Myocyte (in vitro differentiated cells): ENCODE measurements around the gene POU3F4. TPM values are rescaled to one million over a fixed set of nuclear protein-coding genes. Genes with fewer than 3 reads are reported as not detected.

Experiments
- DNase-seq: peaks from one replicate; pipeline ENCODE4 v3.0.0-alpha.2; 2012; ENCODE audit warnings: low read depth
- polyA plus RNA-seq: library from polyadenylated mRNA; unstranded; fragments of >200 nt; gene quantifications from one replicate; pipeline ENCODE4 v1.2.1, GENCODE V29; 2012; ENCODE audit warnings: missing spikeins
- total RNA-seq: library from RNA; depleted of rRNA; stranded (reverse); fragments of >200 nt; gene quantifications from 2 replicates; pipeline ENCODE4 v1.2.3, GENCODE V29; 2014

POU3F4 gene
- not detected in 2 replicates for total RNA-seq
- not detected for polyA plus RNA-seq

- DNase-seq: no peak
These were observed at the start of gene POU3F4 for GRCh38 chrX:83508006-83508405. Gene POU3F4 (plus strand): TSS chrX:83508290. CDS start chrX:83508325, 35 bp downstream.

DNA sequence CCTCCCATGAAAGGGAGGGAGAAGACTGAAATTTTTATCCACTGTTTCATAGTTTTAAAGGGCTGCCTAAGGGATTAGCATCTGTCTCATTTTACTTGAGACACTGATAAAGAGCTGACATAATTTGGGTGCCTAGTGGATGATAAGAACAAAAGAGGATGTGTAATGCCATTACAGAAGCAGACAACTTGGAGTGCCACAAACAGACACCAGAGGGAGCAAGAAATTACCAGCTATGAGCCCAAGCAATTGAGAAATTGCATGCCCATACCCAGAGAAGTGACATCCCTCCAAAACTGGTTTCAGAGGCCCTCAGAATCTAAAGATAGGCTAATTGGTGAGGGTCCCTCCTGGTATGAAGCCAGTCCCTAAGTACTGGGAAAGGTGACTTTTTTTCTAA lies 38.5 kb upstream of the POU3F4 start:
- DNase-seq: no peak

DNA sequence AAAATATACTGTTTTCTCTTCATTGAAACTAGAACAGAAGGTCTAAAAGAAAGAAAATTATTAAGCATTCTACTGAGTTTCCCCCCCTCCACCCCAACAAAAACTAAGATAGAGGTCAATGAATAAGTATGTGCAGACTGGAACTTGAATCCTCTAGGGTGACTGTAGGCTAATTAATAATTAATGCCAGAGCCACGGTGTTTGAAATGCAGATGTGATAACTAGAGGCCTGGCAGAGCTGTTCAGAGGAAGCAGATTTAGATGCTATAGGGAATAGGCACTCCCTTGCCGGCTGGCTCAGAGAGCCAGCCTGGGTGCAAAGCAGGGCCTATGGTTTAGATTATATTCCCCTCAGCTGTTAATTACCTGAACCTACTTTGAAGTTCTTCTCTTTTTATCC lies 12.2 kb upstream of the POU3F4 start:
- DNase-seq: no peak

- no peak for DNase-seq
These were observed 7.1 kb upstream of the POU3F4 start for GRCh38 chrX:83501003-83501402.

GRCh38 chrX:83501530-83501929 lies 6.6 kb upstream of the POU3F4 start:
- DNase-seq: no peak

DNA sequence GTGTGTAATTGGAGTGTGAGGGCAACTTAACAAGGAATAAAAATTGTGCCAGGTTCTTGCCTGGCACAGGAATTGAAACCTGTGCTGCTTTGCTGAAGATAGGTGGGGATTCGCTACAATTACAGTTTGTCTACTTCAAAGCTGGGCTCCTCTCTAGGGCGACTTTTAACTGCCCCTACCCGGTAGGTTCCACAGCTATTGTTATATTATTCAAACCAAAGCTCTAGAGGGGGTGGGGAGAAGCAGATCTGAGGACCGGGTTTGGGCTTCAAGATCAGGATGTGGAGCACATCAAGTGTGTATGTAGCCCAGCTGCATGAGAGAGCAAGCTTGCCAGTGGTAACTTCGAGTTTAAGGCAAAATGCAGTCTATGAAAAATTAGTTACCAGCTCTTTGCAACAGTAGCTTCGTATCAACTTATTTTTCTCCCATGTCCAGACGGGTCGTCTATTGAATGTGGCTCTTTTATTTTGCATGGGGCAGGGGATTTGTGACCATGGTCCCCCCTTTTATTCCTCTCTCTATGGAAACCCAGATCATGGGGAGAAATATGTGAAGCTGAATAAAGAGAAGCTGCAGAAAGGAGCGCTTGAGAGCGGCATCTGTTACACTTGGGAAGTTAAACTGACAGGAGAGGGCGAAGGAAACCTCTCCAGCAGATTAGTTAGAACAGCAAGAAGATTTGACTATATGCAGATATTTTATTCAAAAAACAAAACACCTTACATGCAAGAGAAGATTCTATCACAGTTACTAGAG lies 3.2 kb upstream of the POU3F4 start:
- DNase-seq: no peak

GRCh38 chrX:83508526-83509253 lies 600 bp downstream of the POU3F4 start:
- DNase-seq: no peak

DNA sequence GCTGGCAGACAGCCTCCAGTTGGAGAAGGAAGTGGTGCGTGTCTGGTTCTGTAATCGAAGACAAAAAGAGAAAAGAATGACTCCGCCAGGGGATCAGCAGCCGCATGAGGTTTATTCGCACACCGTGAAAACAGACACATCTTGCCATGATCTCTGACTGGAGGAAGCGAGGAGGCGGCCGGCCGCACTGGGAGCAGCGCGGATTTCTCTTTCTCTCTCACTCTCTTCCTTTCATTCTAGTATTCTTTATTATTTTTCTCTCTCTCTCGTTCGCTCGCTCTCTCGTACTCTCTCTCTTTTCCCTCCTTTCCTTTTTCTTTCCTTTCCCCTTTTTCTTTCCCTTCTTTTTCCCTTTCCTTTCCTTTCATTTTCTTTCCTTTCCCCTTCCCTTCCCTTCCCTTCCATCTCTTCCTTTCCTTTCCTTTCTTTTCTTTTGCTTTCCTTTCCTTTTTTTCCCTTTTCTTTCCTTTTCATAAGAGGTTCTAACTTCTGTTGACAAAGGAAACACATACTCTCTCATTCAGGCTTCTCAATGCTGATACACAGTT lies 1.2 kb downstream of the POU3F4 start:
- no peak for DNase-seq

DNA sequence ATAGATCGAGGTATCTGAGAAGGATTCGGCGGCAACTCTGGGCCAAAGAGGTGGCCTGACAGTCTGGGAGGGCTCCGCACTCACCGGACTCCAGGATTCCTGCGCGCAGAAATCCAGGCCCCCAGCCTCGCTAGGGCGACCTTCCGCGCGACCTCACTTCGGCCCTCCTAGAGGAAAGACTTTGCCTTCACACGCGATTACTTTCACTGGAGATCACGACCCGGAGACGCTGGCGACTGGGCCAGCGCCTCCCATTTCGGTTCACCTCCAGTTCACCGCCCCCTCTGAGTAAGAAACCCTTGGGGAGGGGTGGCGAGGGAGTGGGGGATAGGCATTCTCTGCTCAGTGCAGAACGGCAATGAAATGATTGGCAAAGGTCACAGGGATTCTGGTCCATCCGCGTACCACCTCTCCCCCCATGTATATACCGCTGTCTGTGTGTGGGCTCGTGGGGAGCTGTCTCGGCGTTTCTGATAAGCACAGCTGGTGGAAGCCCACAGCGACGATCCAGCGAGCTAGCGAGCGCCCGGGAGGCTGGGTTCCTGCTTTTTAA lies 2.5 kb downstream of the POU3F4 start:
- no peak for DNase-seq

- DNase-seq: peak; percentile 16
These were observed 3.1 kb downstream of the POU3F4 start for GRCh38 chrX:83511208-83511607.

DNA sequence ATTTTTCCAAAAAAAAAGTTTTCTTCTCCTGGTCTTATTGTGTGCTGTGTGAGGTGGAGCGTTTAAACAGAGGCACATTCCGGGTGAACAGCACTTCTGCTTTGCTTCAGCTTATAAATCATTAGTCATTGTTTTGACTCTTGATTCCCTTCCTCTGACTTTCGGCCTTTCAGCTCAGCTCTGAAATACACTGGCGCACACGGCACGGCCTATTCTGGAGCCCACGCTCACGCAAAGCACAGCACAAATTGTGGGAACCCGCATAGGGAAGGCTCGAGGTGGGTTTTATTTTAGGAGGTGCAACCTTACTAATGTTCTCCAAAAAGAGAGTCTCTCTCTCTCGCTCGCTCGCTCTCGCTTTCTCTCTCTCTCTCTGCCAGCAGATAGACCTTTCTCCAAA lies 4.0 kb downstream of the POU3F4 start:
- DNase-seq: no peak

DNA sequence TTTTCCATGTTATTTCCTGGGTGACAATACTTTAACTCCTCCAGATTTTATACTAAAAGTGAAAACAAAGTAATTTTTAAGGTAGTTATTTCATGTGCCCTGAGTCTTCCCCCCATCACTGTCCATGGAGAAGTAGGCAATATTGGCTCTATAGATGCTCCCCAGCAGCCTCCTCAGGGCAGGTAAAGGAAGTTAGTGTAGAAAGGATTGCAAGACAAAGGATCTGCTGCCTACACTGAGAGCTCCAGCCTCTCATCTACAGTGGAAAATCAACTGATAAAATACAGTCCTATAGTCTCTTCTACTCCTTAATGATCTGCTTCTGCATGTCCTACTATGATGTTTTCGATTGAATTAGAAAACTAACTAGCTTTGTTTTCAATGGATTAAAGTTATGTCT lies 8.5 kb downstream of the POU3F4 start:
- DNase-seq: no peak

DNA sequence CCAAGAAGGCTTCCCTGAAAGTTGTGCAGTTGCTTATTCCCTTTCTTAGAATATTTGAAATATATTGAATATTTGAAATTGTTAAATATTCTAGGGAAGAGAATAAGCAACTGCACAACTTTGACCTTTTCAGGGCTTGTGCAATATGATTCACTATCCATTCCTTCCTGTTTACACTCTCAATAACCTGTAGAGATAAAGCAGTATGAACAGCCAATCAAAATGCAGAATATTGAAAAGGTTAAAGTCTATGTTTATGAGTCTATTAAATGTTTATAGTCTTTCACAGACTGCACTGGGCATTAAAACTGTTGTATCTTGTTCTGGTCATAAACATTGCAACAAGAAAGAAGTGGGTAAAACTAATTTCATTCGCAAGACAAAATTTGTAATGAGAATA lies 13.8 kb downstream of the POU3F4 start:
- no peak for DNase-seq

GRCh38 chrX:83529950-83530349 lies 21.9 kb downstream of the POU3F4 start:
- no peak for DNase-seq

DNA sequence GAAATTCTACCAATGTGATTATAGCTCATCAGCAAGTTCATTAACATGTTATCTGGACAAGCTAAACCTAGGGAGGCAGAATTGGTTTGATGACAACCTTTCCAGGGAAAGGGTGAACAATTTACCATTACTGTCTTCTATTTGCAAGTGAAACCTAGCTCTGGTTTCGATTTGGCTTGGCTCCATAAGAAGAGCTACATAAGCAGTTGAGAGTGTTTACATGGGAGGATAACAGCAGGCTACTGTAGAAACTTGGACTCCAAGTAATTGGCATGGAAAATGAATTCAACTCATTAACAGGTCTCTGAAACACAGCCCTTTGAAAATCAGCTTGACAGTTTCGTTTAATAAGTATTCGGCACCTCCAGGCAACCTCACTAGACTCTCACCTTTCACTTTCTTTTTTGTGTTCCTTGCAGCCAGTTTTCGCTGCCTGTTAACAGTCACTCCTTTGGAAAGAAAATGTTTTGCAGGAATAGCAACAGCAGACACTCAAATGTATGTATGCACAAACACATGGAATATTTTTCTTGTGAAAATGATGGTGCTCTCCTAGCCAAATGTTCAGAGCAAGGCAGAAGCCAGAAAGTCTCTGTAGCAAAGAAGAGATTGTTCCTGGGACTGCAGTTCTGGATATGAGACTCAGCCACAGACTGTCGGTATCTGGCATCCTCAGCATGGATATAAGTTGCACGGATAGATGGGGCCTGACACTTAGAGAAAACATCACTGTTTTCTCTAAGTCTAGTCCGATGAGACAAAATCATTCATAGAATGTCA lies 27.5 kb downstream of the POU3F4 start:
- DNase-seq: no peak
